Loucy (cell line): Measurements from ENCODE around the gene ERBB3.
"Not testable (repeated sequence)": the region's sequence is repeated elsewhere in the genome, so short reads cannot be mapped to it uniquely, and the experiment has no call there.

ENCODE experiments used
- H2AFZ ChIP-seq: fragments of 200-600 bp; sonication (generic); 2 replicates; pipeline ENCODE4 v1.6.0; 2016; ENCODE audit warnings: antibody characterized with exemption, mild to moderate bottlenecking, low read length, moderate library complexity
- H3F3A ChIP-seq: fragments of 200-600 bp; 2 replicates; pipeline ENCODE4 v1.6.0; 2016; ENCODE audit warnings: antibody characterized with exemption, low read depth, mild to moderate bottlenecking
- H3K27me3 ChIP-seq: fragments of 200-600 bp; sonication (generic); 2 replicates; pipeline ENCODE4 v1.6.1; 2014; ENCODE audit warnings: low read length, mild to moderate bottlenecking; ENCODE audit not compliant: insufficient read depth, poor library complexity, severe bottlenecking
- H3K36me3 ChIP-seq: fragments of 200-600 bp; sonication (generic); 2 replicates; pipeline ENCODE4 v1.6.1; 2016; ENCODE audit warnings: low read length; ENCODE audit not compliant: insufficient read depth
- H3K4me1 ChIP-seq: fragments of 200-600 bp; sonication (generic); 2 replicates; pipeline ENCODE4 v1.5.1; 2014; ENCODE audit warnings: low read length, mild to moderate bottlenecking; ENCODE audit not compliant: insufficient read depth, poor library complexity, severe bottlenecking
- H3K4me2 ChIP-seq: fragments of 200-600 bp; sonication (generic); 2 replicates; pipeline ENCODE4 v1.6.0; 2014; ENCODE audit warnings: antibody characterized with exemption, low read length, low read depth, mild to moderate bottlenecking; ENCODE audit not compliant: poor library complexity, severe bottlenecking
- H3K4me3 ChIP-seq: fragments of 200-600 bp; sonication (generic); 2 replicates; pipeline ENCODE4 v1.5.1; 2014; ENCODE audit warnings: low read length, mild to moderate bottlenecking, mixed read lengths; ENCODE audit not compliant: poor library complexity, severe bottlenecking
- H3K79me2 ChIP-seq: fragments of 200-600 bp; sonication (generic); 2 replicates; pipeline ENCODE4 v1.6.1; 2014; ENCODE audit warnings: low read length; ENCODE audit not compliant: insufficient read depth
- H3K9ac ChIP-seq: fragments of 200-600 bp; sonication (generic); 2 replicates; pipeline ENCODE4 v1.6.0; 2014; ENCODE audit warnings: mild to moderate bottlenecking, low read depth, low read length, moderate library complexity; ENCODE audit not compliant: poor library complexity, severe bottlenecking
- H3K9me2 ChIP-seq: fragments of 200-600 bp; sonication (generic); replicated peaks from 2 replicates; pipeline ENCODE4 v1.6.1; 2016; ENCODE audit warnings: low read depth, low read length, mixed read lengths
- H3K9me3 ChIP-seq: fragments of 200-600 bp; sonication (generic); 2 replicates; pipeline ENCODE4 v1.6.1; 2014; ENCODE audit warnings: mild to moderate bottlenecking, antibody characterized with exemption, low read length, low read depth; ENCODE audit not compliant: insufficient read depth
- H4K20me1 ChIP-seq: fragments of 200-600 bp; sonication (generic); 2 replicates; pipeline ENCODE4 v1.6.0; 2014; ENCODE audit warnings: antibody characterized with exemption, low read length, mild to moderate bottlenecking; ENCODE audit not compliant: insufficient read depth, poor library complexity, severe bottlenecking
- CTCF ChIP-seq: fragments of 200-600 bp; sonication (generic); conservative IDR thresholded peaks from 2 replicates; pipeline ENCODE4 v1.5.1; 2014; ENCODE audit warnings: mild to moderate bottlenecking, antibody characterized with exemption, low read length
- EZH2phosphoT487 ChIP-seq: fragments of 200-600 bp; IDR thresholded peaks from 2 replicates; pipeline ENCODE4 v1.6.1; 2018; ENCODE audit warnings: antibody characterized with exemption, mild to moderate bottlenecking, moderate library complexity, borderline replicate concordance

Gene ERBB3

GRCh38 chr12:56116267-56117081, 36.5 kb downstream of the ERBB3 start, which contains the start of gene RPL41:
Gene RPL41, plus strand, starts transcription at chr12:56116633.
- peak within 1 kb of the TSS; percentile 99 for H3K4me3 ChIP-seq
- H3K9me2 ChIP-seq = no peaks in the 10 kb centered on the region
- peak within 1 kb of the TSS; percentile 99 for H3K9ac ChIP-seq
- peaks cover 14% of the 10 kb centered on the region for H4K20me1 ChIP-seq
- H3K4me1 ChIP-seq = peaks cover 18% of the 10 kb centered on the region
- H3F3A ChIP-seq = peaks cover 20% of the 10 kb centered on the region
- H3K4me2 ChIP-seq = peak within 1 kb of the TSS; percentile 74
- peaks cover 31% of the 10 kb centered on the region for H3K36me3 ChIP-seq
- no peaks in the 10 kb centered on the region for H3K9me3 ChIP-seq
- TF ChIP-seq CTCF (no peak), EZH2phosphoT487 (no peak)
- peaks cover 35% of the 10 kb centered on the region for H3K79me2 ChIP-seq
- H3K27me3 ChIP-seq = peaks cover 7% of the 10 kb centered on the region
- peak within 1 kb of the TSS; percentile 99 for H2AFZ ChIP-seq

GRCh38 chr12:56117082-56117706, 37.2 kb downstream of the ERBB3 start:
- not testable (repeated sequence) for H3K27me3 ChIP-seq, H3K9me3 ChIP-seq, H3K9me2 ChIP-seq, H2AFZ ChIP-seq
- Histone ChIP-seq H4K20me1 (peaks cover 14% of the 10 kb centered on the region), H3K4me1 (peaks cover 18% of the 10 kb centered on the region), H3K4me2 (peak overlapping the region; percentile 72), H3K79me2 (peaks cover 35% of the 10 kb centered on the region), H3K9ac (peak overlapping the region; percentile 99), H3K4me3 (peak overlapping the region; percentile 99), H3K36me3 (peaks cover 26% of the 10 kb centered on the region), H3F3A (peaks cover 20% of the 10 kb centered on the region)

GRCh38 chr12:56117778-56118687, 38.1 kb downstream of the ERBB3 start, which contains the start of gene ZC3H10:
Gene ZC3H10, plus strand, starts transcription at chr12:56118266. Its CDS starts 2,297 bp downstream, at chr12:56120563.
- Histone ChIP-seq H3K9me3 (no peaks in the 10 kb centered on the region), H3K9ac (peak within 1 kb of the TSS; percentile 99), H3K9me2 (no peaks in the 10 kb centered on the region), H3K4me1 (peaks cover 18% of the 10 kb centered on the region), H4K20me1 (peaks cover 14% of the 10 kb centered on the region), H2AFZ (0 out of 2 replicates have a peak within 1 kb of the TSS, but pooled peaks have one; percentile 9), H3K4me2 (peak within 1 kb of the TSS; percentile 97), H3K79me2 (peaks cover 35% of the 10 kb centered on the region), H3F3A (peaks cover 20% of the 10 kb centered on the region), H3K36me3 (peaks cover 19% of the 10 kb centered on the region), H3K27me3 (peaks cover 7% of the 10 kb centered on the region), H3K4me3 (peak within 1 kb of the TSS; percentile 99)
- peak; percentile 43 for TF ChIP-seq CTCF
- TF ChIP-seq EZH2phosphoT487 = no peak
